Neural progenitor cell (in vitro differentiated cells): ENCODE results near the gene MFAP1. TPM values are rescaled to one million over a fixed set of nuclear protein-coding genes. Genes with fewer than 3 reads are reported as not detected.

Experiments used
- DNase-seq: peaks from one replicate; pipeline ENCODE4 v3.0.0-alpha.2; 2016; ENCODE audit warnings: low spot score
- H2AFZ ChIP-seq: fragments of 200-600 bp; sonication (generic); replicated peaks from 2 replicates; pipeline ENCODE4 v1.6.1; 2016; ENCODE audit warnings: antibody characterized with exemption
- H3F3A ChIP-seq: fragments of 200-600 bp; sonication (generic); 2 replicates; pipeline ENCODE4 v1.6.1; 2016; ENCODE audit warnings: antibody characterized with exemption, low read depth
- H3K27ac ChIP-seq: fragments of 200-600 bp; sonication (generic); 2 replicates; pipeline ENCODE4 v1.5.1; 2016; ENCODE audit warnings: mild to moderate bottlenecking
- H3K27me3 ChIP-seq: fragments of 200-600 bp; sonication (generic); 2 replicates; pipeline ENCODE4 v1.6.1; 2016; ENCODE audit warnings: mild to moderate bottlenecking, moderate library complexity
- H3K36me3 ChIP-seq: fragments of 200-600 bp; sonication (generic); 2 replicates; pipeline ENCODE4 v1.5.1; 2016
- H3K4me1 ChIP-seq: fragments of 200-600 bp; sonication (generic); 2 replicates; pipeline ENCODE4 v1.6.1; 2016; ENCODE audit warnings: mixed run types
- H3K4me2 ChIP-seq: fragments of 200-600 bp; sonication (generic); 2 replicates; pipeline ENCODE4 v1.6.1; 2016
- H3K4me3 ChIP-seq: fragments of 200-600 bp; sonication (generic); 2 replicates; pipeline ENCODE4 v1.5.1; 2016
- H3K79me2 ChIP-seq: fragments of 200-600 bp; sonication (generic); 2 replicates; pipeline ENCODE4 v1.6.1; 2016; ENCODE audit warnings: low read depth
- H3K9ac ChIP-seq: fragments of 200-600 bp; sonication (generic); 2 replicates; pipeline ENCODE4 v1.6.1; 2016
- H3K9me3 ChIP-seq: fragments of 200-600 bp; sonication (generic); 2 replicates; pipeline ENCODE4 v1.5.1; 2016; ENCODE audit warnings: low read depth
- H4K20me1 ChIP-seq: fragments of 200-600 bp; sonication (generic); 2 replicates; pipeline ENCODE4 v1.6.1; 2016; ENCODE audit warnings: low read depth
- H3K27ac Mint-ChIP-seq: 3 replicates; pipeline ENCODE4 v1.8.0; 2021; ENCODE audit warnings: mixed read lengths
- H3K27me3 Mint-ChIP-seq: 2 replicates; pipeline ENCODE4 v1.8.0; 2022; ENCODE audit warnings: low read depth, mild to moderate bottlenecking, inconsistent platforms, moderate library complexity, mixed read lengths; ENCODE audit not compliant: insufficient read depth
- H3K36me3 Mint-ChIP-seq: 3 replicates; pipeline ENCODE4 v1.8.0; 2021; ENCODE audit warnings: mixed read lengths
- H3K4me1 Mint-ChIP-seq: 3 replicates; pipeline ENCODE4 v1.8.0; 2021; ENCODE audit warnings: mixed read lengths
- H3K4me3 Mint-ChIP-seq: 3 replicates; pipeline ENCODE4 v1.8.0; 2021; ENCODE audit warnings: mild to moderate bottlenecking, moderate library complexity, mixed read lengths
- H3K9me3 Mint-ChIP-seq: 3 replicates; pipeline ENCODE4 v1.8.0; 2020; ENCODE audit warnings: mixed read lengths
- EZH2 ChIP-seq: fragments of 200-600 bp; sonication (generic); IDR thresholded peaks from 2 replicates; pipeline ENCODE4 v1.6.1; 2017; ENCODE audit warnings: antibody characterized with exemption, mild to moderate bottlenecking, moderate library complexity
- EZH2phosphoT487 ChIP-seq: fragments of 200-600 bp; sonication (generic); IDR thresholded peaks from 2 replicates; pipeline ENCODE4 v1.6.1; 2017; ENCODE audit warnings: antibody characterized with exemption
- total RNA-seq: library from RNA; depleted of rRNA; stranded (reverse); fragments of >200 nt; gene quantifications from 2 replicates; pipeline ENCODE4 v1.2.3, GENCODE V29; 2015; ENCODE audit warnings: low replicate concordance
- TF ChIP-seq, protein P1 (sequence below): fragments of 200-600 bp; sonication (generic); IDR thresholded peaks from 2 replicates; pipeline ENCODE4 v1.5.1; 2017; ENCODE audit warnings: antibody characterized with exemption, mild to moderate bottlenecking

MFAP1 gene
- total RNA-seq, 1 donor from 2014 or later, result 47.3 TPM

DNA sequence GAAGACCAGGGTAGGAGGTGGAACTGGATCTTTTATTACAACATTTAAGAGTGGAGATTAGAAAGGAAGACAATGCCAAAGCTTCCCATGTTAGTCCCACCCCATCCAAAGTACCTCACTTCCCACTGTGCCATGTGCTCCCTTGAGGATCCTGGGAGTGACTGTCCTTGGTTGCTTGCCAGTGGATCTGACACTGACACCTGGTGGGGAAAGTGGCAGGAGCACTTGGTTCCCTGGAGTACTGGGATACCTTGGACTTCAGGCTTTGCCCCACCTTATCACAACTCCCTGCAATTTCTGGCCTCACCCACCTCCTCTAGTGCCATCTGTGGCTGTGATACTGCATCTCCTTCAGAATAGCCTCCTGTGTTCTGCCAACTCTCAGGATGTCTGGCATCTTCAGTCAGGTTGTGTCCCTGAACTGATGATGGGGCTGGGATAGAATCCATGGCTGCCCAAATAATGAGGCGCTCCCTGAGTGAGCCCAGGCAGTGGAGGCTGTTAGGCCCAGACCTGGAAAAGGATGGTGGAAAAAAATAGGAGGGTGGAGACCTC, 49.0 kb downstream of the MFAP1 start:
- Histone ChIP-seq H3K9ac (no peak overlapping the region), H3K4me3 (peak overlapping the region; percentile 53), H3K9me3 (no peaks in the 10 kb centered on the region), H3K27ac (no peak overlapping the region), H3K4me1 (no peaks in the 10 kb centered on the region), H3K36me3 (peaks cover 15% of the 10 kb centered on the region), H4K20me1 (peaks cover 11% of the 10 kb centered on the region), H3K79me2 (no peaks in the 10 kb centered on the region), H2AFZ (no peak overlapping the region), H3F3A (peaks cover 61% of the 10 kb centered on the region), H3K27me3 (peaks cover 19% of the 10 kb centered on the region), H3K4me2 (peak overlapping the region; percentile 88)
- peaks cover 15% of the 10 kb centered on the region for H3K36me3 Mint-ChIP-seq
- peak; percentile 40 for DNase-seq
- no peaks in the 10 kb centered on the region for H3K4me1 Mint-ChIP-seq
- TF ChIP-seq, protein P1, sequence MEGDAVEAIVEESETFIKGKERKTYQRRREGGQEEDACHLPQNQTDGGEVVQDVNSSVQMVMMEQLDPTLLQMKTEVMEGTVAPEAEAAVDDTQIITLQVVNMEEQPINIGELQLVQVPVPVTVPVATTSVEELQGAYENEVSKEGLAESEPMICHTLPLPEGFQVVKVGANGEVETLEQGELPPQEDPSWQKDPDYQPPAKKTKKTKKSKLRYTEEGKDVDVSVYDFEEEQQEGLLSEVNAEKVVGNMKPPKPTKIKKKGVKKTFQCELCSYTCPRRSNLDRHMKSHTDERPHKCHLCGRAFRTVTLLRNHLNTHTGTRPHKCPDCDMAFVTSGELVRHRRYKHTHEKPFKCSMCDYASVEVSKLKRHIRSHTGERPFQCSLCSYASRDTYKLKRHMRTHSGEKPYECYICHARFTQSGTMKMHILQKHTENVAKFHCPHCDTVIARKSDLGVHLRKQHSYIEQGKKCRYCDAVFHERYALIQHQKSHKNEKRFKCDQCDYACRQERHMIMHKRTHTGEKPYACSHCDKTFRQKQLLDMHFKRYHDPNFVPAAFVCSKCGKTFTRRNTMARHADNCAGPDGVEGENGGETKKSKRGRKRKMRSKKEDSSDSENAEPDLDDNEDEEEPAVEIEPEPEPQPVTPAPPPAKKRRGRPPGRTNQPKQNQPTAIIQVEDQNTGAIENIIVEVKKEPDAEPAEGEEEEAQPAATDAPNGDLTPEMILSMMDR, result peak; percentile 35
- no peak for TF ChIP-seq EZH2phosphoT487
- peak overlapping the region; percentile 85 for H3K27ac Mint-ChIP-seq
- peaks cover 7% of the 10 kb centered on the region for H3K27me3 Mint-ChIP-seq
- H3K4me3 Mint-ChIP-seq, result peak overlapping the region; percentile 4
- no peaks in the 10 kb centered on the region for H3K9me3 Mint-ChIP-seq

DNA sequence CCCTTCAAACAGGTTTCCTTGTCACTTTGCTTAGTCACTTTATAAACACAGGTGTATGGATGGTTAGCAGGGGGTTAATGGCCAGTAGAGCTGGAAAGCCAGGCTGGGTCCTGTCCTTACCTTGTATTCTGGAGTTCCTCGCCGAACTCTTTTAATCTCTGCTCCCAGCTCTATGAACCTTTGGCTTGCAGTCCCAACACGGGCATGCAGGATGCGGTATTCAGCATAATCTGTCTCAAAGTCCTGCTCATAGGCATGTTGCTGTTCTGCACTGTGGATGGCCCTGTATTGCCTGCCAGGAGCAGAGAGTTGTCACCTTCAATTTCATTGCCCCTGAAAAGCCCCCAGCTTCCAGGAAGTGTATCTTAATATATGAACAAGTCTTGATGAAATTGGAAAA, 50.4 kb downstream of the MFAP1 start:
- Histone ChIP-seq H3F3A (peaks cover 71% of the 10 kb centered on the region), H3K79me2 (no peaks in the 10 kb centered on the region), H4K20me1 (peaks cover 16% of the 10 kb centered on the region), H3K27ac (no peak overlapping the region), H2AFZ (no peak overlapping the region), H3K9ac (no peak overlapping the region), H3K4me2 (no peak overlapping the region), H3K9me3 (no peaks in the 10 kb centered on the region), H3K4me1 (no peaks in the 10 kb centered on the region), H3K4me3 (no peak overlapping the region), H3K27me3 (peaks cover 19% of the 10 kb centered on the region), H3K36me3 (peaks cover 28% of the 10 kb centered on the region)
- TF ChIP-seq EZH2phosphoT487 (no peak), EZH2 (no peak)
- TF ChIP-seq, protein P1, result no peak
- no peak overlapping the region for H3K4me3 Mint-ChIP-seq
- H3K27ac Mint-ChIP-seq, result no peak overlapping the region
- H3K27me3 Mint-ChIP-seq, result peaks cover 7% of the 10 kb centered on the region
- peaks cover 24% of the 10 kb centered on the region for H3K36me3 Mint-ChIP-seq
- no peaks in the 10 kb centered on the region for H3K9me3 Mint-ChIP-seq
- no peak for DNase-seq
- H3K4me1 Mint-ChIP-seq, result no peaks in the 10 kb centered on the region

DNA sequence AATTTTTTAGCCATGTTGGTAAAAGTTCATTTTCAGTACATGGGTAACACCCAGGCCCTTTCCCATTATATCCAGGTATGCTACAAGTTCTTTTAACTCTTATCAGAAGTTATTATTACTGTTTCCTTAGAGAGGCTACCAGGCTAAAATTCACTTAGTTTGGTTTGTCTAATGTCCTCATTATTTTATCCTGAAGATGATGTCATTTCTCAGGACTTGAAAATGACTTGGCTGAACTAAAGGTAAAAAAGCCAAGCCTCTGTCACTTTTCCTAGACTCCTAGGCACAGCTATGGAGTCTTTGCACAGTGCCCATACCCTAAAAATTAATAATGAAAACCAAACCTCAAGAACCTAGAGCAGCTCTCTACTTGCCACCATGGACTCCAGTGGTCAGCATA, 51.9 kb downstream of the MFAP1 start:
- H3K27me3 Mint-ChIP-seq, result peaks cover 5% of the 10 kb centered on the region
- Histone ChIP-seq H3K4me3 (no peak overlapping the region), H3K27ac (no peak overlapping the region), H3F3A (peaks cover 84% of the 10 kb centered on the region), H3K79me2 (no peaks in the 10 kb centered on the region), H3K4me1 (no peaks in the 10 kb centered on the region), H3K4me2 (no peak overlapping the region), H3K36me3 (peaks cover 34% of the 10 kb centered on the region), H3K9me3 (no peaks in the 10 kb centered on the region), H3K27me3 (peaks cover 19% of the 10 kb centered on the region), H3K9ac (no peak overlapping the region), H4K20me1 (peaks cover 16% of the 10 kb centered on the region), H2AFZ (no peak overlapping the region)
- peaks cover 35% of the 10 kb centered on the region for H3K36me3 Mint-ChIP-seq
- no peaks in the 10 kb centered on the region for H3K4me1 Mint-ChIP-seq
- H3K27ac Mint-ChIP-seq, result no peak overlapping the region
- H3K9me3 Mint-ChIP-seq, result no peaks in the 10 kb centered on the region
- no peak for DNase-seq
- H3K4me3 Mint-ChIP-seq, result no peak overlapping the region
- TF ChIP-seq, protein P1, result no peak
- TF ChIP-seq EZH2 (no peak), EZH2phosphoT487 (no peak)
